ENCODE data around the gene MS4A8.
"Not testable (repeated sequence)": the region's sequence is repeated elsewhere in the genome, so short reads cannot be mapped to it uniquely, and the experiment has no call there.

Gene MS4A8

GRCh38 chr11:60731586-60731985 is 32.2 kb downstream of the MS4A8 start:
- no peak for DNase-seq

- no peak for DNase-seq
These were observed 34.9 kb downstream of the MS4A8 start for GRCh38 chr11:60734279-60734678.

GRCh38 chr11:60739114-60739513 is 39.7 kb downstream of the MS4A8 start:
- no peak for DNase-seq

DNA sequence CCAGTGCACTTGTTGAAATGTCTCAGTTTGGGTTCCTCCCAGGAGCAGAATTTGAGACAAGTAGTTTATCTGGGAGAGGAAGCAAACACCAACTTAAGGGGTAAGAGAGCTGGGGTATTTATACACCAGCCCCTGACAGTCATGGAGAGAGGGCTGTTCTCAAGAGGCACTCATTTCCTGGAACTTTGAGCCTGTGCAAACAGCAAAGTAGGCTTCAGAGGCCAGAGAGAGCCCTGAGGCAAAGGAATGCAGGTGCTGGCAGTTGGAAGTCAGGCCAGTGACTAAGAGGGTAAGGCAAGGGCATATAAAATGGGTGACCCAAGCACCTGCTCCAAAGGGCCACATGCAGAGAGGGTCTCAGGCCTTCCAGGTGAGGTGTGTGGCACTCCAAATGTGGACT is 41.2 kb downstream of the MS4A8 start:
- DNase-seq: no peak

- no peak for DNase-seq
These were observed 42.0 kb downstream of the MS4A8 start for GRCh38 chr11:60741421-60741820.

DNA sequence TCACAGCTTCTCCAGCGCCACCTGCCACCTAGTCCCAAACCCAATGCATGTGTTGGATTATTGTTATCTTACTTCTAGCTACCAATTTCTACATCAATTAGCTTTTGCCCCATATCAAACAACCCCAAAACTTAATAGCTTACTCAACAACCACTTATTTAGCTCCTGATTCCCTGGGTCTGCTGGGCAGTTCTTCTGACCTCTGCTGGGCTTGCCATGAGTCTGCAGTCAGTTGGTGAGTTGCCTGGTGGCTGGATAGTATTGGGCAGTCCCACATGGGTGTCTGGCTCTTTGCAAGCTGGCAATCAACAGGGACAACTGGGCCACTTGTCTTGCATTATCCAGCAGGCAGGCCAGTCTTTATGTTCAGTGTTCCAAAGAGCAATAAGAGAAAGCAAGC is 43.6 kb downstream of the MS4A8 start:
- DNase-seq: no peak

GRCh38 chr11:60744114-60744513 is 44.7 kb downstream of the MS4A8 start:
- no peak for DNase-seq

GRCh38 chr11:60747359-60747873 is 48.0 kb downstream of the MS4A8 start:
- DNase-seq: no peak

DNA sequence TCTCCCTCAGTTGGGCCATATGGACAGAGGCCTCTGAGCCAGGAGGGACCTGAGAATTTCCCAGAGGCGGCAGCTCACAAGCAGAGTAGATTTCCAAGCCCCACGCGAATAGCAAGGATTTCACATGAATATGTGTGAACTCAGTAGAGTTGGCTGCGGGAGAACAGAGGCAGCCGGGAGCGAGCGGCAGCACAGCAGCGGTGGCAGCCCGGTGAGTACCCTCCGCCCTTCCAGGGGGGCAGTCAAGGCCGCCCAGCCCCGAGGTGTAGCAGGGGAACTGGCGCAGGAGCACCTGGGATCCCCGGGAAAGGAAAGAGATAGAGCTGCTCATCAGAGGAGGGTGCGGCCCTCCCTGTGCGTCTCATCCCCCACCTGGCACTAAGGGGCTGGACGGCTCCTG is 48.8 kb downstream of the MS4A8 start:
- DNase-seq: no peak

- DNase-seq: no peak
These were observed 49.4 kb downstream of the MS4A8 start for GRCh38 chr11:60748821-60749220.

- DNase-seq: no peak
These were observed 51.5 kb downstream of the MS4A8 start for GRCh38 chr11:60750911-60751310.

- DNase-seq: no peak
These were observed 53.9 kb downstream of the MS4A8 start for GRCh38 chr11:60753309-60753708.

GRCh38 chr11:60754887-60755286 is 55.5 kb downstream of the MS4A8 start:
- no peak for DNase-seq

GRCh38 chr11:60756307-60757032 is 57.1 kb downstream of the MS4A8 start, which contains the start of gene MS4A15:
MS4A15 (plus strand) TSS chr11:60756867; CDS start chr11:60763734, 6,867 bp downstream.
- no peak for DNase-seq

GRCh38 chr11:60757231-60757800 is 57.9 kb downstream of the MS4A8 start:
- no peak for DNase-seq

GRCh38 chr11:60758671-60759070 is 59.3 kb downstream of the MS4A8 start:
- not testable (repeated sequence) for DNase-seq

DNA sequence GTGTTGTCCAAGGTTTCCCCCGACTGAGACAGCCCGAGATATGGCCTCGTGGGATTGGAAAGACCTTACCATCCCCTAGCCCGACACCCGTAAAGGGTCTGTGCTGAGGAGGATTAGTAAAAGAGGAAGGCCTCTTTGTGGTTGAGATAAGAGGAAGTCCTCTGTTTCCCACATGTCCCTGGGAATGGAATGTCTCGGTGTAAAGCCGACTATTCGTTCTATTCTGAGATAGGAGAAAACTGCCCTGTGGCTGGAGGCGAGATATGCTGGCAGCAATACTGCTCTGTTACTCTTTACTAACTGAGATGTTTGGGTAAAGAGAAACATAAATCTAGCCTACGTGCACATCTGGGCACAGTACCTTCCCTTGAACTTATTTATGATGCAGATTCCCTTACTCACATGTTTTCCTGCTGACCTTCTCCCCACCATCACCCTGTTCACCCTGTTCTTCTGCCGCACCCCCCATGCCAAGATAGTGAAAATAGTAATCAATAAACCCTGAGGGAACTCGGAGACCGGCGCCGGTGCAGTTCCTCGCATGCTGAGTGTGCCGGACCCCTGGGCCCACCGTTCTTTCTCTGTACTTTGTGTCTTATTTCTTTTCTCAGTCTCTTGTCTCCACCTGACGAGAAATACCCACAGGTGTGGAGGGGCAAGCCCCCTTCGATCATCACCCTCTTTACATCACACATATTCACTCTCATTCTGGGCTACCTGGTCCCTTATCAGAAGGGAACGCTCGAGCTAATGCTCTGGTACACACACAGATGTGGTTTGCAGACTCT is 60.2 kb downstream of the MS4A8 start:
- not testable (repeated sequence) for DNase-seq

DNA sequence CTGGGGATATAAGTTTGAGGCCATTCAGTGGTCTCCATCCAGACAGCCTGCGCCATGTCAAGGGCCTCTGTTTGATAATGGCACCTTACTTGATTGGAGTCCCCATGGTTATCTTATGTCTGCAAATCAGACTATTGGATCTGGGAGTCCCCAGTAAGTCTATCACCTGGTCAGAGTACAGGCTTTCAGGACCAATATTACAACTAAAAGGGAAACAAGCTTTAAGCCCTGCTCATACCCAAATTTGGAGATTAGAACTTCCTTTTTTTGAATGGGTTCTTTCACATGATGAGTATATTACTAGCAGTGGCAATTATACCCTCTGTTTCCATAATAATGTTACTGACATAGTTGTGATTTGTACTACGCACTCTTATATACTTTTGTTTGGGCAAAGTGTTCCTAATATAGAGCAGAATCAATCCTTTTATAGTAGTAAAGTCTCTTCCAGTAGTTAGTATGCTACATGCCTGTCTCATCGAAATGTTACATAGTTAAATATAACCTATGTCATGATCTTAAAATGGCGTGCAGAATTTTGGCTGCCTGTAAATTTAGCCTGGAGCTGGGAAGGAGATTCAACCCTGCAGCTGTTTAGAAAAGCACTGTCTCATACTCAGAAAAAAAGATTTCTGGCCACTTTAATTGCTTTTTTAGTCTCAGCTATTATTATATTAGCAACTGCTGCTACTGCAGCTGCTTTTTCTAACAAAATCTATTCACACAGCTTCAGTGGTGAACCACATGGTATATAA is 62.2 kb downstream of the MS4A8 start:
- DNase-seq: peak; percentile 17

DNA sequence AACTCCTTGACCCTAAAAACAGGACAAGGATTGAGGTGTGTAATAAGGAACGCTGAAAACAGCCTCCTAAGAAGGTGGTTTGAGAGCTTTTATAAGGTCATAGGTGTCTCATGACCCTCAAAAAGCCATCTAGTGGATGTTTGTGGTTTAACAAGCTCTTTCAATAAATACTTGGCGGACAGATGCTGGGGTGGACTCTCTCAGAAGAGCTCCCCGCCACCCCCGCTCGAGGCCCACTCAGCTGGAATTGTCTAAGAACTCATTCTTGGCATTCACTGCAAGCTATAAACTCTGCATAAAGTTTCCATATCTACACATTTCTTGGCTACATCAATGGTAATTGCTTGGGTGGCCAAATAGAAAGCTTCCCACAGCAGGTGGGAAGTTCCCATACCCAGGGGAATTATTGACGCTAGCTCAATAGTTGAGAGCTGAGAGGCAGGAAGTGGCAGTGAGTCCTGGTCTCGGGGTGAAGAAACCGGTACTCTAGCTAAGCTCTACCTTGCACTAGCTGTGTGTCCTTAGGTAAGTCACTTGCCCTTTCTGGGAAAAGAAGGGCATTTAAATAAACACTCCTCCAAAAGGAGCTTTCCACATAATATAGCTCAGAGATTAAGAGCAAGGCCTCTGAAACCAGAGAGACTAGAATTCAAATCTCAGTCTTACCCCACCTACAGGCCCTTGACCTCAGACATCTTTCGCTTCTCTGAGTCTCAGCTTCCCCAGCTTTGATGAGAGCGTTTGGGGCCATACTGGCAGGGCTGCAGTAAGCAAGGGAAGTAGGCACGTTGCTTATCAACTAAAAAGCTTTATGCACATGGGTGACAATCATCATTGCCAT is 63.7 kb downstream of the MS4A8 start:
- DNase-seq: peak; percentile 72

- peak; percentile 14 for DNase-seq
These were observed 64.4 kb downstream of the MS4A8 start for GRCh38 chr11:60763692-60764369.

- DNase-seq: no peak
These were observed 65.5 kb downstream of the MS4A8 start for GRCh38 chr11:60764879-60765278.
